ENCODE results near the gene GARRE1. TPM values are rescaled to one million over a fixed set of nuclear protein-coding genes. Genes with fewer than 3 reads are reported as not detected.

The GARRE1 gene
- total and polyA plus RNA-seq, 2 donors = 17.7 to 43.3 TPM

GRCh38 chr19:34259367-34260095 is 5.2 kb downstream of the GARRE1 start:
- WGBS = 76% methylated on average over 3 of the region's 3 CpGs
- no peak overlapping the region for H3K27ac ChIP-seq (ENCODE audit: low read depth)
- H3K4me1 ChIP-seq (ENCODE audit: insufficient read depth) = no peaks in the 10 kb centered on the region

GRCh38 chr19:34260771-34261173 is 6.4 kb downstream of the GARRE1 start:
- no peak overlapping the region for H3K27ac ChIP-seq (ENCODE audit: low read depth)
- no peaks in the 10 kb centered on the region for H3K4me1 ChIP-seq (ENCODE audit: insufficient read depth)
- H3K4me3 ChIP-seq (ENCODE audit: low read depth, low read length) = no peak overlapping the region
- no peak for DNase-seq (ENCODE audit: extremely low spot score)
- 20% methylated on average over 6 of the region's 6 CpGs for WGBS
- H3K36me3 ChIP-seq (ENCODE audit: insufficient read depth) = no peaks in the 10 kb centered on the region

More at GRCh38 chr19:34259367-34260095, 5.2 kb downstream of the GARRE1 start:
- no peak for DNase-seq (ENCODE audit: extremely low spot score)
- Histone ChIP-seq H3K4me3 (ENCODE audit: low read depth, low read length) (no peak overlapping the region), H3K36me3 (ENCODE audit: insufficient read depth) (no peaks in the 10 kb centered on the region)

- no peaks in the 10 kb centered on the region for H3K36me3 ChIP-seq (ENCODE audit: insufficient read depth)
- H3K4me1 ChIP-seq (ENCODE audit: insufficient read depth) = no peaks in the 10 kb centered on the region
- 74% methylated on average over 6 of the region's 6 CpGs for WGBS
- DNase-seq (ENCODE audit: extremely low spot score) = no peak
- no peak overlapping the region for H3K4me3 ChIP-seq (ENCODE audit: low read depth, low read length)
- H3K27ac ChIP-seq (ENCODE audit: low read depth) = no peak overlapping the region
Observed at GRCh38 chr19:34261334-34262109, 7.2 kb downstream of the GARRE1 start.

DNA sequence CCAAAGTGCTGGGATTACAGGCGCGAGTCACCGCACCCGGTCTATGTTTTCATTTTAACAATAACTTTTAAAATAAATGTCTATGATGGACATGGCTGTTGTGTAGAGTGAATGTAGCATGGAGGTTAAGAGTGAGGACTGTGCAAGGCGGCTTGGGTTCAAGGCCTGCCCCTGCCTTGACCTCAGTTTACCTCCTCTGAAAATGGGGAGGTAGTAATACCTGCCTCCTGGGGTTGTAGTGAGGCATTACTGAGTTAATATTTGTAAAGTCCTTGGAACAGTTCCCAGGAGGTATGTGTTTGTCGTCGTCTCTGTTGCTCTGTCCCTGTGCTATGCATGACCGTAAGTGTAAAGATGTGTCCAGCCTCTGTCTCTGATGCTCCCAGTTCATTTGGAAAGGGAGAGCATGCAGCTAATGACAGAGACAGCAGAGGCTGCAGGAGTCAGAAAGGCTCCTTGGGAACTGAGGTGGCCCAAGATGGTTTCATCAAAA is 9.4 kb downstream of the GARRE1 start:
- no peak for DNase-seq (ENCODE audit: extremely low spot score)
- Histone ChIP-seq H3K4me3 (ENCODE audit: low read depth, low read length) (no peak overlapping the region), H3K36me3 (ENCODE audit: insufficient read depth) (no peaks in the 10 kb centered on the region), H3K27ac (ENCODE audit: low read depth) (no peak overlapping the region), H3K4me1 (ENCODE audit: insufficient read depth) (no peaks in the 10 kb centered on the region)
- WGBS = 80% methylated on average over 8 of the region's 8 CpGs

DNA sequence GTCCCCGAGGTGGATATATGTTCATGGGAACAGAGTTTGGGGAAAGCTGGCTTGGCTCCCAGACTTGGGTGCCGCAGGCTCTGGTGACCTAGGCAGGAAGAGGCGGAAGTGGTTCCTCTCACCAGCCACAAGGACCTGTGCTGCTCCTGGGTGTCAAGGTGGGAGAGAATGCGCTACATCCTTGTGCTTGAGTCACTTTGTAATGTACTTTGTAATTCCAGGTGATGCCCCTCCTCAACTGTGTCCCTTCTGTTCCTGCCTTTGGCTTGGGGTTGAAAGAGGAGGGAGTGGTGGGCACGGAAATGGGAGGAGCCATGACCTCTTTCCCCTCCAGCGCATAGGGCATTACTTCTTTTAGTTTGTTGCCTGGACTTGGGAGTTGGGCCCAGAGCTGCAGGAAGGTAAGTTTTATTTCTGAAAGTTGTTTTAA is 10.9 kb downstream of the GARRE1 start:
- Histone ChIP-seq H3K36me3 (ENCODE audit: insufficient read depth) (no peaks in the 10 kb centered on the region), H3K4me1 (ENCODE audit: insufficient read depth) (peaks cover 2% of the 10 kb centered on the region), H3K4me3 (ENCODE audit: low read depth, low read length) (no peak overlapping the region), H3K27ac (ENCODE audit: low read depth) (no peak overlapping the region)
- no peak for DNase-seq (ENCODE audit: extremely low spot score)
- 67% methylated on average over 6 of the region's 6 CpGs for WGBS

DNA sequence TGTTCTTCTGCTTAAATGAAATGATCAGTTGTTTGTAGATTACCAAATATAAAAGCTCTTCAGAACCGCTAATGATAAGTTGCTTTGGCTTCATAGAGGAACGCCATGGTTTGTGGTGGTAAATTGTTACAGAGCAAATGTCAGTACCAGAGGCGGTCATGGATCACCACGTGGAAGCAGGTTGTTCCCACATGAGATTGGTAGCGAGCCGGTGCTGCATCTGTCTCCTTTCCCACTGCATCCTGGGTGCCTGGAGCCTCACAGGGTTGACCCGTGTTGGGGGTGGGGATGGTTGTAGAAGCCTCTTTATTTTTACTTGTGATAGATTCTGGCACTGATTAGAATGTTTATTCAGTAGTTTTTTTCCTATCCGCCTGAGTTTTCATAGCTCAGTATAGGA is 14.7 kb downstream of the GARRE1 start:
- H3K27ac ChIP-seq (ENCODE audit: low read depth) = no peak overlapping the region
- no peak for DNase-seq (ENCODE audit: extremely low spot score)
- H3K36me3 ChIP-seq (ENCODE audit: insufficient read depth) = no peaks in the 10 kb centered on the region
- 67% methylated on average over 8 of the region's 8 CpGs for WGBS
- H3K4me1 ChIP-seq (ENCODE audit: insufficient read depth) = peaks cover 2% of the 10 kb centered on the region
- H3K4me3 ChIP-seq (ENCODE audit: low read depth, low read length) = no peak overlapping the region

GRCh38 chr19:34269489-34269888 is 15.1 kb downstream of the GARRE1 start:
- DNase-seq (ENCODE audit: extremely low spot score) = no peak
- H3K36me3 ChIP-seq (ENCODE audit: insufficient read depth) = no peaks in the 10 kb centered on the region
- H3K27ac ChIP-seq (ENCODE audit: low read depth) = no peak overlapping the region
- H3K4me1 ChIP-seq (ENCODE audit: insufficient read depth) = peaks cover 2% of the 10 kb centered on the region
- H3K4me3 ChIP-seq (ENCODE audit: low read depth, low read length) = no peak overlapping the region
- 54% methylated on average over 2 of the region's 2 CpGs for WGBS

DNA sequence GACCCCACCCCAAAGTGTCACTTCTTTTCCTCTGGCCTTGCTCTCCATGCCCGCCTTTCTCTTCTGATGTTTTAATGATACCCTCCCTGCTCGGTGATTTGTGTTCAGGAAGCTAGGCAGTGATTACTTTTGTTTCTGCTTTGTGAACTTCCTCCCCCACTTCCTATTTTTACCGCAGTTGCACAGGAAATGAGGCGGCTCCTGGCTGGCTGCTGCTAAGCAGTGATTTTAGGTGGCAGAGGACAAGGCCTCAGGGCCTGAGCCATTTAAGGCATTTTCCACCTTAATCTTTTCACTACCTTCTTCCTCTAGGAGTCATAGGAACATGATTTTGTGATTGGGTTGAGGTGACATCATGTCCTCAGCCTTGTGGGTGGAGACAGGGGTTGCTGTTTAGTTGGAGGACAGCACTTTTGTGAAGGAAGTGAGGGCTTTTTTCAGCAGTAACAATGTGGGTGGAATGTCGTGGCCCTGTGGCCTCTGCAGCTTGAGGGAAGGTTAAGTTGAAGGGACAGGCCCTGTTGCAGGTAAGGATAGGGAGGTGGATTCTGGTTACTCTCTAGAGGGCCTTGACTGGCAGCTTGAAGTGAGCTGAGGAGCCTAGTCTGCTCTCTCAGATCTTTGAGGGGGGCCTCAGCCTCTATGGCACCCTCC is 15.7 kb downstream of the GARRE1 start:
- no peak for DNase-seq (ENCODE audit: extremely low spot score)
- Histone ChIP-seq H3K27ac (ENCODE audit: low read depth) (peak overlapping the region; percentile 31), H3K4me1 (ENCODE audit: insufficient read depth) (peaks cover 2% of the 10 kb centered on the region), H3K36me3 (ENCODE audit: insufficient read depth) (no peaks in the 10 kb centered on the region), H3K4me3 (ENCODE audit: low read depth, low read length) (no peak overlapping the region)
- WGBS = 43% methylated on average over 5 of the region's 5 CpGs

DNA sequence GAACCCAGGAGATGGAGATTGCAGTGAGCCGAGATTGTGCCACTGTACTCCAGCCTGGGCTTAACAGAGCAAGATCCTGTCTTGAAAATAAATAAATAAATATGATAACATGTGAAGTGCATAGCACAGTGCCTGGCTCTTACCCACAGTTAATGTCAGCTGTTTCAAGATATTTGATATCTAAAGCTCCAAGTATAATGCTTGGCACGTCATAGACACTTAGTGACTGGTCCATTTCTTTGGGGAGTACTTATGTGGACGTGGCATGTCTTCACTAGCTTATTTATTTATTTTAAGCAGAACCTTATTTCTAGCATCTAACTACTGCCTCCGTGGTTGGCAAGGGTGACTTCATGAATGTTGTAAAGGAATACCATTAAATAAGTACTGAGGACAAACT is 18.8 kb downstream of the GARRE1 start:
- no peak overlapping the region for H3K27ac ChIP-seq (ENCODE audit: low read depth)
- H3K36me3 ChIP-seq (ENCODE audit: insufficient read depth) = no peaks in the 10 kb centered on the region
- no peak for DNase-seq (ENCODE audit: extremely low spot score)
- 76% methylated on average over 4 of the region's 4 CpGs for WGBS
- no peak overlapping the region for H3K4me3 ChIP-seq (ENCODE audit: low read depth, low read length)
- H3K4me1 ChIP-seq (ENCODE audit: insufficient read depth) = peaks cover 2% of the 10 kb centered on the region

DNA sequence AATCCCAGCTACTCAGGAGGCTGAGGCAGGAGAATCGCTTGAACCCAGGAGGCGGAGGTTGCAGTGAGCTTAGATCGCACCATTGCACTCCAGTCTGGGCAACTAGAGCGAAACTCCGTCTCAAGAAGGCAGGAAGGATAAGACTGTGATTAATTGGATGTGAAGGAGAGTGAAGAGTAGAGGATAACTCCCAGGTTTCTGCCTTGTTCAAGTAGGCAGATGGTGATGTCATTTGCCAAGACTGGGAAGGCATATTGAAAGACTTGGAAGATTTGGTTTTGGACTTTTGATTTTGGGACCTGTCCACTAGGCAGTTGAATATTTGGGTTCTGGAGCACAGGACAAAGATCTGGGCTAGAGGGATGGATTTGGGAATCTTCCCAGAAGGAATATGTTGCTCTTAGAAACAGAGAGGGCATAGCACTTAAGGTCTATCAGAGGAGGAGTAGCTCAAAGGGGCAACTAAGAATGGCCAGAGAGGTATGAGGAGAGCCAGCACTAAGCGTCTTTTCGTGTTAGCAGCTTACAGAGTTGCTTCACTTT is 20.0 kb downstream of the GARRE1 start:
- peaks cover 2% of the 10 kb centered on the region for H3K4me1 ChIP-seq (ENCODE audit: insufficient read depth)
- H3K36me3 ChIP-seq (ENCODE audit: insufficient read depth) = no peaks in the 10 kb centered on the region
- WGBS = 67% methylated on average over 7 of the region's 7 CpGs
- H3K4me3 ChIP-seq (ENCODE audit: low read depth, low read length) = no peak overlapping the region
- no peak overlapping the region for H3K27ac ChIP-seq (ENCODE audit: low read depth)
- no peak for DNase-seq (ENCODE audit: extremely low spot score)

DNA sequence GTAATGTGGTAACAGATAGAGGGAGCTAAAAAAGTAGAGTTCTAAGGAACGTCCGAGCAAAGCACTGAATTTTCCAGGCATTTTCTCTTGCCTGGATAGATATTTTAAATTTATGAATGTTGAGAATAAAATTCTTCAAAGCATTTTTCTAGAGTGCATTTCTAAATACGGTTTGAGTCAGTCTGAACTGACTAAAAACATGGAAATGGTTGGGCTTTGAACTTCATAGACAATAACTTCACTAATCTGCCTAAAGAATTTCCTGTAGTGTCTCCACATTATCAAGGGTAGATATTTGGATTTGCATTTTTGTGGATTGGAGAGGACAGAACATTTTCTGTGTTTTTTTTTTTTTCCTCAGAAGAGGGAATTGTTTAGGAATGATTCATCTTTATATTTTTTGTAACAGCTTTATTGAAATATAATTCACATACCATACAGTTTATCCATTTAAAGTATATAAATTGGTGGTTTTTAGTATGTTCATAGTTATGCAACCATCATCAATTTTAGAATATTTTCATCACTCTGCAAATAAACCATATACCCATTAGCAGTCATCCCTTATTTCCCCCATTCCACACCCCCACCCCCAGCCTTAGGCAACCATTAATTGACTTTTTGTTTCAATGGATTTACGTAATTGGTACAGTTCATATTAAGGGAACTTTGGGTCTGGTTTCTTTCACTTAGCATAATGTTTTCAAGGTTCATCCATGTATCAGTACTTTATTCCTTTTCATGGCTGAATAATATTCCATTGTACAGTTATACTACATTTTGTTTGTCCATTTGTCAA is 20.7 kb downstream of the GARRE1 start:
- 32% methylated on average over 4 of the region's 4 CpGs for WGBS
- no peaks in the 10 kb centered on the region for H3K36me3 ChIP-seq (ENCODE audit: insufficient read depth)
- H3K4me1 ChIP-seq (ENCODE audit: insufficient read depth) = no peaks in the 10 kb centered on the region
- no peak for DNase-seq (ENCODE audit: extremely low spot score)
- no peak overlapping the region for H3K27ac ChIP-seq (ENCODE audit: low read depth)
- H3K4me3 ChIP-seq (ENCODE audit: low read depth, low read length) = no peak overlapping the region

GRCh38 chr19:34275705-34276104 is 21.4 kb downstream of the GARRE1 start:
- WGBS = 98% methylated on average over 1 of the region's 1 CpG
- no peak overlapping the region for H3K27ac ChIP-seq (ENCODE audit: low read depth)
- no peak for DNase-seq (ENCODE audit: extremely low spot score)
- H3K4me3 ChIP-seq (ENCODE audit: low read depth, low read length) = no peak overlapping the region
- no peaks in the 10 kb centered on the region for H3K36me3 ChIP-seq (ENCODE audit: insufficient read depth)
- H3K4me1 ChIP-seq (ENCODE audit: insufficient read depth) = no peaks in the 10 kb centered on the region

- 81% methylated on average over 4 of the region's 4 CpGs for WGBS
- no peaks in the 10 kb centered on the region for H3K4me1 ChIP-seq (ENCODE audit: insufficient read depth)
- H3K27ac ChIP-seq (ENCODE audit: low read depth) = no peak overlapping the region
- no peak for DNase-seq (ENCODE audit: extremely low spot score)
- no peaks in the 10 kb centered on the region for H3K36me3 ChIP-seq (ENCODE audit: insufficient read depth)
- no peak overlapping the region for H3K4me3 ChIP-seq (ENCODE audit: low read depth, low read length)
Observed at GRCh38 chr19:34276614-34277013, 22.3 kb downstream of the GARRE1 start.

Measured in urinary bladder (tissue), 4 donors.